ENCODE measurements around the gene TLN1. TPM values are rescaled to one million over a fixed set of nuclear protein-coding genes. Genes with fewer than 3 reads are reported as not detected.

Gene TLN1
- 106 TPM for polyA plus RNA-seq

GRCh38 chr9:35732185-35732799, at the start of gene TLN1, which contains the start of gene CREB3:
Gene TLN1, minus strand, starts transcription at chr9:35732195. Its CDS starts 6,501 bp downstream, at chr9:35725694.
Gene CREB3, plus strand, starts transcription at chr9:35732666. Its CDS starts 107 bp downstream, at chr9:35732773.
- Mint-ChIP-seq H3K27ac (peak within 1 kb of the TSS in 1 of 3 donors; percentile 93), H3K36me3 (peaks cover 3% of the 10 kb centered on the region), H3K4me1 (peaks cover 20 to 26% (median 24%) of the 10 kb centered on the region in 3 donors), H3K9me3 (no peaks in the 10 kb centered on the region), H3K27me3 (no peaks in the 10 kb centered on the region), H3K4me3 (peak within 1 kb of the TSS in 1 of 4 donors; percentile 92)

DNA sequence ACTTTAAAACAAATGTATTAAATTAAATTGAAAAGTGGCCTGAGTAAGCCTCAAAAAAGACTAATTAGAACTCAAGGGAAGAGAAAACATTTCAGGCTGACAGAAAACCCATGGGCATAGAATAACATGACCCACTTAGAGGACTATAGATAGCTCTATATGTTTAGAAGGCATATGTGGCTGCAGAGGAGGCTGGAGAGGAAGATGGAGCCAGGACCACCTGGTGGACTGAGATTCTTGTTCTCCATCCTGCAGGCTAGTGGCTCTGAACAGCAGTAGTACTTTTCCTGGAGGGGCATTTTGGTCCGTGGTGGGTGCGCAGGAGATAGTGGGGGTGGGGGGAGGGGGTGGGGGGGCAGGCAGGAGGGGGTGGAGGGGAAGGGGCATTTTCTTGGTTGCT, 49.1 kb upstream of the TLN1 start:
- Mint-ChIP-seq H3K27me3 (no peaks in the 10 kb centered on the region), H3K4me3 (no peak overlapping the region), H3K4me1 (peaks cover 0 to 1% (median 0%) of the 10 kb centered on the region in 3 donors), H3K9me3 (no peaks in the 10 kb centered on the region), H3K27ac (no peak overlapping the region), H3K36me3 (peaks cover 6% of the 10 kb centered on the region)

DNA sequence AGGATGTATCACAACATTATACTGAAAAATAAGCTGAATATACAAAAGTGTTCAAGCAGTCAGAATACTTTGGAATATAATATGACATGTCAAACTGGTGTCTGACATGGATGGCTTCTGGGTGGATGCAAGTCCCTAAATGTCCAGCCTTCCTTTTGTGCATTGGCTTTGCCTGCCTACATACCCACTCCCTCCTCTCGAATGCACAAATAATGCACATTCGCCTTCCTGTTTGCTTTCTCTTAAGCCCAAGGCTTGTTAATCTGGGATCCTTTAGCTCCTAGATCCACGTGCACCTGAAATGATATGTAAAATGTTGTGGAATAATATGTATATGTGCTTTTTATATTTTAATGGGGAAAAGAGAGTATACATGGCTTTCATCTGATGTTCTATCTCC, 46.5 kb upstream of the TLN1 start:
- no peak overlapping the region for H3K4me3 Mint-ChIP-seq
- H3K36me3 Mint-ChIP-seq: peaks cover 3% of the 10 kb centered on the region
- H3K4me1 Mint-ChIP-seq: peaks cover 2 to 8% (median 6%) of the 10 kb centered on the region in 3 donors
- no peaks in the 10 kb centered on the region for H3K27me3 Mint-ChIP-seq
- no peaks in the 10 kb centered on the region for H3K9me3 Mint-ChIP-seq
- no peak overlapping the region for H3K27ac Mint-ChIP-seq

- Mint-ChIP-seq H3K9me3 (no peaks in the 10 kb centered on the region), H3K4me1 (peaks cover 2 to 8% (median 6%) of the 10 kb centered on the region in 3 donors), H3K36me3 (peaks cover 2% of the 10 kb centered on the region), H3K27me3 (no peaks in the 10 kb centered on the region), H3K4me3 (no peak overlapping the region), H3K27ac (peak overlapping the region in 2 of 3 donors; percentile 78 to 83)
These were observed 44.0 kb upstream of the TLN1 start for GRCh38 chr9:35776018-35776417.

DNA sequence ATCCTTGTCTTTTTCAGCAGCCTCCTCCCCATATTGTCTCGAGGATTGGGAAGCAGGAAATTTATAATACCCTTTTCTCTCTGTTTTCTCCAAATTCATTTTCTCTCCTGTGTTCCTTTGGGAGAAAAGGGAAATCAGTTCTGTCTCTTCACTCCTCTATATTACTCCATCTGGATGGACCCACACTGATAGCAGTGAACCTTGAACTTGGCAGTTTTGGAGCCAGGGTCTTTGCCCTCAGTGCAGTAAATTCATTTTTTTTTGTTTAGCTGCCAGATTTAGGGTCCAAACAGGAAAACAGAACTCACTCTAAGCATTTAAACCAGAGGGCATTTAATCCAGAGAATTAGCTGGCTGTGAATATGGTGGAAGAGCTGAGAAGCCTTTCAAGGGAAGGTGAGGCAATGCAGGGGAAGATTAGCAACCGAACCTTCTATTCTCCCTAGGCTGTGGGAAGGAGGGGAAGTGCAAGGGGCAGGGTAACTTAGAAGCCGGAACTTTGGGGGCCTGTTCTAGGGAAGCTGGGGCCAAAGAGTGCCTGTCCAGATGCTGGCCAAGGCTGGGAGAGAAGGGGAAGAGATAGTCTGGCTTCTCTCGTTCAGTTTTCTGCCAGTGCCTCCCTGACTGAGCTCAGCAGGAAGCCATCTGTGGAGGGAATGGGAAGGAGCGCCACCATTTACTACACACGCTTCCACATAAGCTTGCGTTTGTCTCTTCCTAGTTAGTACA, 43.1 kb upstream of the TLN1 start:
- no peaks in the 10 kb centered on the region for H3K27me3 Mint-ChIP-seq
- peaks cover 2 to 8% (median 6%) of the 10 kb centered on the region in 3 donors for H3K4me1 Mint-ChIP-seq
- H3K36me3 Mint-ChIP-seq: no peaks in the 10 kb centered on the region
- no peaks in the 10 kb centered on the region for H3K9me3 Mint-ChIP-seq
- H3K4me3 Mint-ChIP-seq: no peak overlapping the region
- H3K27ac Mint-ChIP-seq: no peak overlapping the region

DNA sequence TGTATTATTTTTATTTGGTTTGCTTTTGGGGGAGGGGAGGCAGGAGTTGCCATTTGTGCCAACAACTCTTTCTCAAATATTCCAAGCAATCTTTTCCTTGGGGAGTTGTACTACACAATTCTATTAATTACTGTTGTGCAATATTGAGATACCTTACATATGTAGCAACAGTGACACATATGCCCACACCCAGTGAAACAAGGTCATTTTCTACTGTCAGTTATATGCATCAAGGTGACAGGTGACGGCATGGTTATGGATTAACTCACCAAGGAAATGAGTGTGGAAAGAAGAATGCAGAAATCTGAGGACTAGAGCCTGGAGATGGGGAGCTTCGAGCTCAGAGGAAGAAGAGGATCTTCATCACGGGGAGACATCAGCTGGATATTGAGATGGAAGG, 39.9 kb upstream of the TLN1 start:
- Mint-ChIP-seq H3K27ac (no peak overlapping the region), H3K36me3 (no peaks in the 10 kb centered on the region), H3K4me1 (peaks cover 2 to 10% (median 6%) of the 10 kb centered on the region in 3 donors), H3K9me3 (no peaks in the 10 kb centered on the region), H3K27me3 (no peaks in the 10 kb centered on the region), H3K4me3 (no peak overlapping the region)

GRCh38 chr9:35771534-35771933, 39.5 kb upstream of the TLN1 start:
- Mint-ChIP-seq H3K4me3 (no peak overlapping the region), H3K36me3 (no peaks in the 10 kb centered on the region), H3K9me3 (no peaks in the 10 kb centered on the region), H3K27me3 (no peaks in the 10 kb centered on the region), H3K27ac (no peak overlapping the region), H3K4me1 (peaks cover 2 to 10% (median 6%) of the 10 kb centered on the region in 3 donors)

DNA sequence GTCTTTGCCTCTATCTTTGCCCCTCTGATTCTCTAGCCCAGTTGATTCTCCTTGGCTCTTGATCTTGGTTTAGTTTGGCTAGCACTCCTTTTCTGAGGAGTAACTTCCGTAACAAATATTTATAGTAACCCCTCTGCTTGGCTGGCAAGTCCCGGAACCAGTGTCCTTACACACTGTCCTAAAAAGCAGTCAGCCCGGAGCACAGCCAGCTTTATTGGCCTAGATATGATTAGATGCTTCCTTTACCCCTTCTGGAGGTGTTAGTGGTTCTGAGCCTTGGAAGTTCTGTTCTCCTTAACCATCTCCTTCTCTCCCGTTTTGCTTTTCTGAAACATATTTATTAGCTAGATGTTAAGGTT, 39.1 kb upstream of the TLN1 start:
- H3K27ac Mint-ChIP-seq: no peak overlapping the region
- H3K4me1 Mint-ChIP-seq: peaks cover 3 to 14% (median 4%) of the 10 kb centered on the region in 3 donors
- H3K27me3 Mint-ChIP-seq: no peaks in the 10 kb centered on the region
- no peaks in the 10 kb centered on the region for H3K9me3 Mint-ChIP-seq
- no peak overlapping the region for H3K4me3 Mint-ChIP-seq
- no peaks in the 10 kb centered on the region for H3K36me3 Mint-ChIP-seq

- H3K36me3 Mint-ChIP-seq: no peaks in the 10 kb centered on the region
- no peak overlapping the region for H3K27ac Mint-ChIP-seq
- peaks cover 0 to 7% (median 1%) of the 10 kb centered on the region in 3 donors for H3K4me1 Mint-ChIP-seq
- no peaks in the 10 kb centered on the region for H3K27me3 Mint-ChIP-seq
- H3K9me3 Mint-ChIP-seq: no peaks in the 10 kb centered on the region
- H3K4me3 Mint-ChIP-seq: no peak overlapping the region
These were observed 37.8 kb upstream of the TLN1 start for GRCh38 chr9:35769763-35770162.

DNA sequence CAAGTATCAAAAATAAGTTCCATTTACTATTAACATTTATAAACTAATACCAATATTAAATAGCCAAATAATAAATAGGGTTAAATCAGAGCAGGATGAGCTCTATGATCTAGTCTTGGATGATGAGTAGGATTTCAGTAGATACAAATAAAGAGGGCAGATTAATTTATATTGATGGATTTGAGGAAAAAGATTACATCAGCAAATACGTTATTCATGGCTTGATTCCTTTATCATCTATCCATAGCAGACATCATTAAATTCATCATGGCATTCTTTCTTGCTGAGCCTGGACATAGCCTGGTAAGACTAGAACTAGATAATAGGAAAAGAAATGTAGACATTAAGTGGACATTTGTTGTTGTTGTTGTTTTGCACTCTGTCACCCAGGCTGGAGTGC, 35.5 kb upstream of the TLN1 start:
- H3K27me3 Mint-ChIP-seq: no peaks in the 10 kb centered on the region
- H3K27ac Mint-ChIP-seq: no peak overlapping the region
- H3K9me3 Mint-ChIP-seq: no peaks in the 10 kb centered on the region
- no peak overlapping the region for H3K4me3 Mint-ChIP-seq
- H3K4me1 Mint-ChIP-seq: peaks cover 1 to 9% (median 7%) of the 10 kb centered on the region in 3 donors
- peaks cover 4% of the 10 kb centered on the region for H3K36me3 Mint-ChIP-seq

- no peak overlapping the region for H3K27ac Mint-ChIP-seq
- H3K4me3 Mint-ChIP-seq: no peak overlapping the region
- H3K9me3 Mint-ChIP-seq: no peaks in the 10 kb centered on the region
- H3K27me3 Mint-ChIP-seq: no peaks in the 10 kb centered on the region
- H3K36me3 Mint-ChIP-seq: peaks cover 4% of the 10 kb centered on the region
- peaks cover 6 to 11% (median 11%) of the 10 kb centered on the region in 3 donors for H3K4me1 Mint-ChIP-seq
These were observed 35.0 kb upstream of the TLN1 start for GRCh38 chr9:35766997-35767396.

GRCh38 chr9:35763803-35764202, 31.8 kb upstream of the TLN1 start:
- H3K4me1 Mint-ChIP-seq: peaks cover 12 to 25% (median 23%) of the 10 kb centered on the region in 3 donors
- peaks cover 4% of the 10 kb centered on the region for H3K36me3 Mint-ChIP-seq
- H3K27ac Mint-ChIP-seq: no peak overlapping the region
- H3K9me3 Mint-ChIP-seq: no peaks in the 10 kb centered on the region
- H3K27me3 Mint-ChIP-seq: no peaks in the 10 kb centered on the region
- no peak overlapping the region for H3K4me3 Mint-ChIP-seq

DNA sequence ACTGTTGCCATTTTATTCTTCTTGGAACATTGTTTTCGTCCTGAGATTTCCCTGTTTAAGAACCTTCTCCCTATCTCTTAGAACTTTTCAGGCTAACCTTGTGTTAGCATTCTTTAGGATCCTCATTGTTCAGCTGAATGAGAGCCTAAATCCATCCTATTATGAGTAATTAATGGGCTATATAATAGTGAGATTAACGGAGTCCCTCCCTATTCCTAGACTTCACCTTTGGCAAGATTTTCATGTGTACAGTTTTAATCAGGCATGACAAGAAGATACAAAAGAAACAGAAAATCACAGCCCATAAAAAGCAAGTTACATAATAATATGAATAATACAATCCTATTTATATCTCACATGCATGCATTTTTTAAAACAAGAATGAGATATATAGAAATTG, 31.2 kb upstream of the TLN1 start:
- peak overlapping the region in 1 of 3 donors; percentile 33 for H3K27ac Mint-ChIP-seq

GRCh38 chr9:35760651-35761050, 28.7 kb upstream of the TLN1 start:
- Mint-ChIP-seq H3K27me3 (no peaks in the 10 kb centered on the region), H3K27ac (no peak overlapping the region), H3K4me3 (peak overlapping the region in 1 of 4 donors; percentile 67), H3K36me3 (peaks cover 4% of the 10 kb centered on the region), H3K9me3 (no peaks in the 10 kb centered on the region), H3K4me1 (peaks cover 29 to 47% (median 32%) of the 10 kb centered on the region in 3 donors)

More for the DNA sequence above, 31.2 kb upstream of the TLN1 start:
- H3K36me3 Mint-ChIP-seq: peaks cover 4% of the 10 kb centered on the region
- no peak overlapping the region for H3K4me3 Mint-ChIP-seq
- H3K4me1 Mint-ChIP-seq: peaks cover 16 to 31% (median 26%) of the 10 kb centered on the region in 3 donors
- H3K27me3 Mint-ChIP-seq: no peaks in the 10 kb centered on the region
- no peaks in the 10 kb centered on the region for H3K9me3 Mint-ChIP-seq

GRCh38 chr9:35759795-35760194, 27.8 kb upstream of the TLN1 start:
- Mint-ChIP-seq H3K4me3 (peak overlapping the region in 3 of 4 donors; percentile 10 to 67 (median 32)), H3K4me1 (peaks cover 32 to 48% (median 34%) of the 10 kb centered on the region in 3 donors), H3K27me3 (no peaks in the 10 kb centered on the region), H3K36me3 (peaks cover 4% of the 10 kb centered on the region), H3K9me3 (no peaks in the 10 kb centered on the region), H3K27ac (peak overlapping the region in 2 of 3 donors; percentile 82 to 95)
